ENCODE data around the gene FBXO27. TPM values are rescaled to one million over a fixed set of nuclear protein-coding genes. Genes with fewer than 3 reads are reported as not detected.

The FBXO27 gene
- total and polyA plus RNA-seq, 4 donors, result 2.1 to 5.0 (median 3.7) TPM

- no peak for TF ChIP-seq REST (IDR thresholded peaks at IDR 0.05)
These were observed 21.7 kb upstream of the FBXO27 start (continued) for GRCh38 chr19:39054091-39054470.

- DNase-seq (ENCODE audit: low spot score), result peak; percentile 66
- Histone ChIP-seq H3K9ac (ENCODE audit: low read depth in 1 of 2, low read length in 2 of 2) (no peak overlapping the region), H3K9me3 (ENCODE audit: control insufficient read depth in 4 of 4, low read length in 3 of 4) (peaks cover 0 to 2% (median 0%) of the 10 kb centered on the region in 4 donors), H3K4me3 (ENCODE audit: low read depth in 1 of 3, low read length in 3 of 3) (no peak overlapping the region), H3K4me1 (ENCODE audit: control insufficient read depth in 4 of 4, insufficient read depth in 4 of 4, low read length in 3 of 4) (peaks cover 0 to 5% (median 2%) of the 10 kb centered on the region in 4 donors), H3K27ac (ENCODE audit: low read depth in 1 of 2, low read length in 2 of 2) (no peak overlapping the region), H3K27me3 (ENCODE audit: control insufficient read depth in 4 of 4, insufficient read depth in 4 of 4, low read length in 3 of 4) (no peaks in the 10 kb centered on the region), H3K36me3 (ENCODE audit: control insufficient read depth in 4 of 4, insufficient read depth in 3 of 4, low read depth in 1 of 4, low read length in 3 of 4) (no peaks in the 10 kb centered on the region)
- 70% methylated on average over 18 of the region's 18 CpGs for WGBS
- TF ChIP-seq GABPA (IDR thresholded peaks at IDR 0.05 in 1 of 2, conservative IDR thresholded peaks at IDR 0.05 in 1 of 2) (no peak), RAD21 (IDR thresholded peaks at IDR 0.05) (no peak), HNF4A (conservative IDR thresholded peaks at IDR 0.05) (peak; percentile 72 to 77), HNF4G (IDR thresholded peaks at IDR 0.05) (peak; percentile 66), ZBTB33 (IDR thresholded peaks at IDR 0.05) (no peak), YY1 (IDR thresholded peaks at IDR 0.05) (peak; percentile 12), MAX (IDR thresholded peaks at IDR 0.05) (no peak), FOXA1 (IDR thresholded peaks at IDR 0.05) (no peak), EGR1 (IDR thresholded peaks at IDR 0.05; ENCODE audit: low read depth in 2 of 2) (no peak), CTCF (IDR thresholded peaks at IDR 0.05; ENCODE audit: low read depth, low read length, missing input control) (no peak), FOXA2 (IDR thresholded peaks at IDR 0.05) (no peak), JUND (IDR thresholded peaks at IDR 0.05) (no peak), ATF3 (IDR thresholded peaks at IDR 0.05) (no peak), TAF1 (conservative IDR thresholded peaks at IDR 0.05) (no peak), NR2F2 (IDR thresholded peaks at IDR 0.05) (no peak), REST (IDR thresholded peaks at IDR 0.05) (no peak), RXRA (IDR thresholded peaks at IDR 0.05) (peak; percentile 31 to 47), SP1 (IDR thresholded peaks at IDR 0.05) (peak; percentile 52)
These were observed 21.1 kb upstream of the FBXO27 start for GRCh38 chr19:39053276-39054090.
